ENCODE data around the gene RPUSD2.
"Not testable (repeated sequence)": the region's sequence is repeated elsewhere in the genome, so short reads cannot be mapped to it uniquely, and the experiment has no call there.

The RPUSD2 gene

GRCh38 chr15:40578892-40579291, 9.8 kb downstream of the RPUSD2 start:
- no peak overlapping the region for H3K27ac ChIP-seq (ENCODE audit: poor library complexity, severe bottlenecking)
- H3K36me3 ChIP-seq (ENCODE audit: low read depth): peaks cover 11% of the 10 kb centered on the region
- no peak for TF ChIP-seq CTCF (IDR thresholded peaks at IDR 0.05; ENCODE audit: poor library complexity, severe bottlenecking)
- H3K27me3 ChIP-seq (ENCODE audit: insufficient read depth, poor library complexity, severe bottlenecking): peaks cover 4% of the 10 kb centered on the region
- ATAC-seq (ENCODE audit: low read depth) (no peak), DNase-seq (ENCODE audit: low spot score) (no peak)
- H3K4me1 ChIP-seq (ENCODE audit: insufficient read depth, poor library complexity, severe bottlenecking): peaks cover 4% of the 10 kb centered on the region
- no peak overlapping the region for H3K4me3 ChIP-seq (ENCODE audit: severe bottlenecking)
- H3K9me3 ChIP-seq (ENCODE audit: severe bottlenecking): no peaks in the 10 kb centered on the region

GRCh38 chr15:40581796-40582195, 12.7 kb downstream of the RPUSD2 start:
- H3K27me3 ChIP-seq (ENCODE audit: insufficient read depth, poor library complexity, severe bottlenecking); H3K9me3 ChIP-seq (ENCODE audit: severe bottlenecking); H3K4me3 ChIP-seq (ENCODE audit: severe bottlenecking); H3K36me3 ChIP-seq (ENCODE audit: low read depth); ATAC-seq (ENCODE audit: low read depth); DNase-seq (ENCODE audit: low spot score); H3K4me1 ChIP-seq (ENCODE audit: insufficient read depth, poor library complexity, severe bottlenecking); H3K27ac ChIP-seq (ENCODE audit: poor library complexity, severe bottlenecking): not testable (repeated sequence)

- H3K27me3 ChIP-seq (ENCODE audit: insufficient read depth, poor library complexity, severe bottlenecking): no peaks in the 10 kb centered on the region
- H3K4me1 ChIP-seq (ENCODE audit: insufficient read depth, poor library complexity, severe bottlenecking): peaks cover 4% of the 10 kb centered on the region
- no peak overlapping the region for H3K4me3 ChIP-seq (ENCODE audit: severe bottlenecking)
- H3K9me3 ChIP-seq (ENCODE audit: severe bottlenecking): no peaks in the 10 kb centered on the region
- no peak for TF ChIP-seq CTCF (IDR thresholded peaks at IDR 0.05; ENCODE audit: poor library complexity, severe bottlenecking)
- ATAC-seq (ENCODE audit: low read depth) (no peak; the same call in 2 of the 3 replicates), DNase-seq (ENCODE audit: low spot score) (no peak)
- H3K36me3 ChIP-seq (ENCODE audit: low read depth): no peaks in the 10 kb centered on the region
- no peak overlapping the region for H3K27ac ChIP-seq (ENCODE audit: poor library complexity, severe bottlenecking)
Observed at GRCh38 chr15:40582726-40583246, 13.7 kb downstream of the RPUSD2 start.

- TF ChIP-seq CTCF (IDR thresholded peaks at IDR 0.05; ENCODE audit: poor library complexity, severe bottlenecking): no peak
- Histone ChIP-seq H3K9me3 (ENCODE audit: severe bottlenecking) (no peaks in the 10 kb centered on the region), H3K27me3 (ENCODE audit: insufficient read depth, poor library complexity, severe bottlenecking) (no peaks in the 10 kb centered on the region), H3K27ac (ENCODE audit: poor library complexity, severe bottlenecking) (no peak overlapping the region), H3K4me3 (ENCODE audit: severe bottlenecking) (no peak overlapping the region), H3K4me1 (ENCODE audit: insufficient read depth, poor library complexity, severe bottlenecking) (peaks cover 4% of the 10 kb centered on the region), H3K36me3 (ENCODE audit: low read depth) (no peaks in the 10 kb centered on the region)
- ATAC-seq (ENCODE audit: low read depth) (no peak), DNase-seq (ENCODE audit: low spot score) (no peak)
Observed at GRCh38 chr15:40584191-40584590, 15.1 kb downstream of the RPUSD2 start.

GRCh38 chr15:40590667-40591050, 21.6 kb downstream of the RPUSD2 start:
- H3K4me1 ChIP-seq (ENCODE audit: insufficient read depth, poor library complexity, severe bottlenecking): peaks cover 4% of the 10 kb centered on the region
- ATAC-seq (ENCODE audit: low read depth) (no peak), DNase-seq (ENCODE audit: low spot score) (no peak)
- no peak for TF ChIP-seq CTCF (IDR thresholded peaks at IDR 0.05; ENCODE audit: poor library complexity, severe bottlenecking)
- no peaks in the 10 kb centered on the region for H3K9me3 ChIP-seq (ENCODE audit: severe bottlenecking)
- no peak overlapping the region for H3K27ac ChIP-seq (ENCODE audit: poor library complexity, severe bottlenecking)
- no peaks in the 10 kb centered on the region for H3K27me3 ChIP-seq (ENCODE audit: insufficient read depth, poor library complexity, severe bottlenecking)
- H3K4me3 ChIP-seq (ENCODE audit: severe bottlenecking): no peak overlapping the region
- H3K36me3 ChIP-seq (ENCODE audit: low read depth): no peaks in the 10 kb centered on the region
